Stimulated activated CD8-positive, alpha-beta memory T cell treated with anti-CD3 and anti-CD28 coated beads, Interleukin-4, amount 100 ng/mL, for 4 hours (primary cell): ENCODE measurements around the gene UBR4.

Experiments used
- DNase-seq, 2 donors: peaks; one replicate each; pipeline ENCODE4 v3.0.0-alpha.2; 2020; ENCODE audit warnings: low read depth in 2 of 2, low spot score in 1 of 2

UBR4 gene

GRCh38 chr1:19038732-19039131 lies 171.3 kb downstream of the UBR4 start:
- no peak for DNase-seq

DNA sequence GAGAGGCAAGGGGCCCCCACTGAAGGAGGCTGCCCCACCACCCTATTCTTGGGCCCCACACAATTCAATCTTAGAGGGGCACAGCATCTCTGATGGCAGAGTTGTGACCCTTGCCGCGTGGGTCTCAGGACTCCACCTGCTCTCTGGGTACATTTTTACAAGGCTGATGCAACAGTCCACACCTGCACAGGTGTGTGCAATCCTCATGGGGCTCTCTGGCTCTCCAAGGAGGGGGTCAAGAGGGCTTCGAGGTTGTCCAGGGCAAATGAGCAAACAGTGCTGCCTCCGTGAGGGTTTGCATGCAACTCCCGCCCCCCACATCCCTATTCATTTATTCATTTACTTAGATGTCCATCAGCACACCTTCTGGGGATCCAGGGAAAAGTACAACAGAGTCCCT lies 172.0 kb downstream of the UBR4 start:
- no peak for DNase-seq

- DNase-seq: no peak
Observed at GRCh38 chr1:19037659-19038058, 172.4 kb downstream of the UBR4 start.

DNA sequence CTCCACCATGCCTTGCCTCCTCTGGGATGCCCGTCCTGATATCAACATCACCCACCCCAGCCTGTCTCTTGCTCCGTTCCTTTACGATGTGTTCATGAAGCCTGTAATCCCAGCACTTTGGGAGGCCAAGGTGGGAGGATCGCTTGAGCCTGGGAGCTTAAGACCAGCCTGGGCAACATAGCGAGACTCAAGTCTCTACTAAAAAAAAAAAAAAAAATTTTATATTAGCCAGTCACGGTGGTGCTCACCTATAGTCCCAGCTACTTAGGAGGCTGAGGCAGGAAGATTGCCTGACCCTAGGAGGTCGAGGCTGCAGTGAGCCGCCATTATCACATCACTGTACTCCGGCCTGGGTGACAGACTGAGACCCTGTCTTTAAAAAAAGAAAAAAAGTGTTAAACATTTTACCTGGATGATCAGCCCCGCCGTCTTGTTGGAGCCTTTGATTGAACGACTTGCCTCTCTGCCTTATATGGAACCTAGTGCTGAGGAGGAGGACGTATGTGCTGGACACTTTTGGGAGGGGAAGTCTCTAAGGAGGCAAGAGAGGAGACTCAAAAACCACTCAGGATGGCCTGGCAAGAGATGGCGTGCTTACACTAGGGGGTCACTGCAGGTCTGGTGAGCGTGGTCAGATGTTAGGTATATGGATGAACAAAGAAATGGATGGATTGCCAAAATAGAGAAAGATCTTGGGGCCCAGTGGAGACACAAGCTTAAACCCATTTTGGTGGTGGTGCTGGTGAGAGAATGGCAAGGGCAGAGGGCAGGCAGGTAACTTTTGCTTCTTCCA lies 173.1 kb downstream of the UBR4 start:
- DNase-seq: no peak

- no peak for DNase-seq
Observed at GRCh38 chr1:19036041-19036812, 173.8 kb downstream of the UBR4 start.

DNA sequence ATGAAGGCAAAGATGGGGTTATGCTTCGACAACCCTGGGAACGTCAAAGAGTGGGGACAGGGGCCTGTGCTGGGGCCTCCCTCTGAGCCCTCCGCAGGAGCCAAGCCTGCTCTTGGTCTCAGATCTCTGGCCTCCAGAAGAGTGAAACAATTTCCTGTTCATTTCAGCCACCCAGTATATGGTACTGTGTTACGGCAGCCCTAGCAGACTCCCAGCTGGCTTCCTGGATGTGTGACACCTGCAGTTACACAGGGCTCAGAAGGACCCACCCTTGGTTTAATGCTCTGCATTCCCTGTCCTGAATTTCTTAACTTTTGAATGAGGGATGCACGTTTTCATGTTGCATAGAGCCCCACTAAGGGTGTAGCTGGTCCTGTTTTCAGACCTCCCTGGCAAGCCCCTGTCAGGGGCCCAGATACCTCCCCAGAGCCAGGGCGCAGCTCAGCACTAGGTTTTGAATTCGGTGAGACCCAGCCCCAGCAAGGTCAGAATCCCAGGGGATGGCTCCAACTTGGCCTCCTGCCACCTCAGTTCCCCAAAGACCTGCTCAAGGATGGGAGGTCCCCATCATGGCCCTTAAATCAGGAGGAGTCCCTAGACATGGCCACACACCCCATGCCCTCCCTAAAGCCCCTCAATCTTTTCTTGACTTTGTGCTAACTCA lies 174.6 kb downstream of the UBR4 start:
- DNase-seq: no peak

DNA sequence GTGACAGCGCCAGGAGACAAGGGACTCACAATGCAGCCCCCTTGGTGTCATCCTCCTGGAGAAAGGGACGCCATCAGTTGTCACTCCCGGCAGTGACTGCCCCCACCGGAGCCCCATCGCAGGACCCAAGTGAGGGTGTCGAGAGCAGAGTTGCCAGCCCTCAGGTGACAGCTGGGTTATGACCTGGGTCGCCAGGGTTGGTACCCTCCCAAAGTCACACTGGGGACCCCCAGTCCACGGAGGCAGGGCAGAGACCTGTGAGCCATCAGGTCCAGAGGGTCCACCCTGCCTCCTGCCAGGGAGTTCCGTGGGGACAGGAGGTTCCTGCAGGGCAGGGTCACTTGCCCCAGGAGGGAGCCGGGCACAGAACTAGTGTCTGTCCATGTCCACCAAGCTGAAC lies 175.3 kb downstream of the UBR4 start:
- DNase-seq: no peak

- DNase-seq: no peak
Observed at GRCh38 chr1:19033926-19034680, 176.0 kb downstream of the UBR4 start.

DNA sequence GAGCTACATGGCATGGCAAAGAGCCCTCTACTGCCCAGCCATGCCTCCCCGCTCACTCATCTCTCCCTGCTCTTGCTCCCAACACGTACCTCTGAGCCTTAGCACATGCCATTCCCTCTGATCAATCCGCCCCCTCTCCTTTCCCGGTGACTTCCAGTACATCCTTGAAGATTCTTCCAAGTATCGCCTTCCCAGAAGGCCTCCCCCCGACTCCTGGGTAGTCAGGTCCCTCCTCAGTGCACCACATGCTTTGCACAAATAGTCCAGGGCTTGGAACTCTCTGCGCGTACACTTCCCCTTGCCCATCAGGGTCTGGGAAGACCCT lies 176.6 kb downstream of the UBR4 start:
- DNase-seq: no peak

DNA sequence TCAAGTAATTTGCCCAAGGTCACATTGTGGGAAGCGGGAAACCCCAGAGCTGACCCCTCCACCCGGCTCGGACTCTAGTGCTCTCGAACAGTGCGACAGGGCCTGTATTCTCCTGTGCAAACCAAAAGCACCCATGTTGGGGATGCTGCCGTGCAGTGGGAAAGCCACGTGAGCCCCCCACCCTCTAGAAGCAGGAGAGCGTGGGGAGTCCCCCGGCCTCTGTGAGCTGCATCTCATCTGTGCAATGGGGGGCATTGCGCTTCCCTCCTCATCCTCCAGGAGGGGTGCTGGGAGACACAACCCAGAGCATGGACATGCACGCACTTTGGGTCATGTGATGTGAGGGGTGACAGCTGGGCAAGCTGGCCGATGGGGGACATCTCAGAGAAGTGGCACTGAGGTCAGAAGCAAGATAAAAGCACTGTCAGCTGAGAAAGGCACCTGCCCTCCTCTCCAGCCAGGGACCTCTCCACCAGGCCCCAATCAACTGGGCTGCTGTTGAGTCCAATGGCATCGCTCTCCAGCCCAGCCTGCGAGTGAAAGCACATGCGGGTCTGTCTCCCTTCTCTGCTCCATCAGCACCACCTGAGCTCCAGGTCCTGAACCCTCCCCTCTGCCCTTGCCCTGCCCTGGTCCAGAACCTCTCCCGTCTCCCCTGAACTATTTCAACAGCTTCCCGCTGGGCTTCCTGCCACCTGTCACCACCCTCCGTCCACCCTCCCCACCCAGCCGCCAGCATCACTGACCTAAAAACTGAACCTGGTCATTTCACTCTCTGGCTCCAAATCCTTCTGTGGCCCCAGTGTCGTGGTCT lies 177.2 kb downstream of the UBR4 start:
- DNase-seq: no peak

- no peak for DNase-seq
Observed at GRCh38 chr1:19032413-19032695, 177.7 kb downstream of the UBR4 start.

- no peak for DNase-seq
Observed at GRCh38 chr1:19029191-19030085, 180.6 kb downstream of the UBR4 start.

GRCh38 chr1:19028546-19029129 lies 181.4 kb downstream of the UBR4 start:
- DNase-seq: no peak

- no peak for DNase-seq
Observed at GRCh38 chr1:19028110-19028509, 182.0 kb downstream of the UBR4 start.
